Ascending aorta (tissue), 2 donors: ENCODE data around the gene DNMT1. TPM values are rescaled to one million over a fixed set of nuclear protein-coding genes. Genes with fewer than 3 reads are reported as not detected.

ENCODE experiments used
- DNase-seq, 2 donors: peaks; one replicate each; pipeline ENCODE4 v3.0.0-alpha.2; 2019; ENCODE audit warnings: low spot score in 2 of 2
- H3K27ac ChIP-seq, 2 donors: fragments of 200-600 bp; sonication (generic); one replicate each; pipeline ENCODE4 v1.5.1; 2016 to 2017; ENCODE audit warnings: mild to moderate bottlenecking in 1 of 2
- H3K27me3 ChIP-seq: fragments of 200-600 bp; sonication (generic); one replicate; pipeline ENCODE4 v1.5.1; 2017
- H3K36me3 ChIP-seq, 2 donors: fragments of 200-600 bp; sonication (generic); one replicate each; pipeline ENCODE4 v1.5.1; 2016
- H3K4me1 ChIP-seq, 2 donors: fragments of 200-600 bp; sonication (generic); one replicate each; pipeline ENCODE4 v1.5.1; 2016 to 2017; ENCODE audit warnings: mild to moderate bottlenecking in 1 of 2
- H3K4me3 ChIP-seq, 2 donors: fragments of 200-600 bp; sonication (generic); one replicate each; pipeline ENCODE4 v1.5.1; 2016 to 2017; ENCODE audit warnings: mild to moderate bottlenecking in 1 of 2
- H3K9me3 ChIP-seq, 2 donors: fragments of 200-600 bp; sonication (generic); one replicate each; pipeline ENCODE4 v1.5.1; 2016
- CTCF ChIP-seq, 3 experiments: fragments of 200-600 bp in 2 of 3; fragments of 450-650 bp in 1 of 3; sonication (generic) in 2 of 3; IDR thresholded peaks; one replicate each; pipeline ENCODE4 v1.5.1; 2016 to 2019; ENCODE audit warnings: antibody characterized with exemption in 3 of 3, mild to moderate bottlenecking in 1 of 3, moderate library complexity in 1 of 3
- intact Hi-C: fragments of 100-400 bp; cut with DNase I; formaldehyde crosslinking; loops from one replicate; pipeline ENCODE4 v1.15.1; 2023
- total RNA-seq: library from RNA; depleted of rRNA; stranded (reverse); fragments of >200 nt; gene quantifications from one replicate; pipeline ENCODE4 v1.1.0, GENCODE V29; 2016

Gene DNMT1
- total RNA-seq, 1 donor from 2014 or later = 54.0 TPM

- H3K4me1 ChIP-seq = peaks cover 4 to 8% of the 10 kb centered on the region in 2 donors
- peaks cover 10 to 38% of the 10 kb centered on the region in 2 donors for H3K36me3 ChIP-seq
- H3K9me3 ChIP-seq = no peaks in the 10 kb centered on the region
- H3K4me3 ChIP-seq = no peak overlapping the region
- TF ChIP-seq CTCF (IDR thresholded peaks at IDR 0.05) = no peak
- intact Hi-C loops = no loop called here
- DNase-seq = no peak
- no peak overlapping the region for H3K27ac ChIP-seq
- H3K27me3 ChIP-seq = no peaks in the 10 kb centered on the region
Observed at GRCh38 chr19:10092648-10093294, 102.0 kb downstream of the DNMT1 start.

GRCh38 chr19:10091895-10092641, 102.7 kb downstream of the DNMT1 start:
- Histone ChIP-seq H3K9me3 (no peaks in the 10 kb centered on the region), H3K4me3 (no peak overlapping the region), H3K27me3 (no peaks in the 10 kb centered on the region), H3K36me3 (peaks cover 10 to 38% of the 10 kb centered on the region in 2 donors), H3K4me1 (peaks cover 4 to 8% of the 10 kb centered on the region in 2 donors), H3K27ac (no peak overlapping the region)
- no peak for TF ChIP-seq CTCF (IDR thresholded peaks at IDR 0.05)
- no peak for DNase-seq
- intact Hi-C loops = no loop called here

- intact Hi-C loops = no loop called here
- H3K27ac ChIP-seq = no peak overlapping the region
- TF ChIP-seq CTCF (IDR thresholded peaks at IDR 0.05) = no peak
- no peaks in the 10 kb centered on the region for H3K9me3 ChIP-seq
- H3K36me3 ChIP-seq = peaks cover 10 to 38% of the 10 kb centered on the region in 2 donors
- H3K27me3 ChIP-seq = no peaks in the 10 kb centered on the region
- DNase-seq = no peak
- no peak overlapping the region for H3K4me3 ChIP-seq
- H3K4me1 ChIP-seq = peaks cover under 1 to 3% of the 10 kb centered on the region in 2 donors
Observed at GRCh38 chr19:10091370-10091687, 103.4 kb downstream of the DNMT1 start.

GRCh38 chr19:10089801-10090375, 104.9 kb downstream of the DNMT1 start:
- H3K36me3 ChIP-seq = peaks cover 10 to 38% of the 10 kb centered on the region in 2 donors
- TF ChIP-seq CTCF (IDR thresholded peaks at IDR 0.05) = no peak
- H3K4me3 ChIP-seq = no peak overlapping the region
- no peaks in the 10 kb centered on the region for H3K4me1 ChIP-seq
- intact Hi-C loops = no loop called here
- DNase-seq = no peak
- H3K9me3 ChIP-seq = no peaks in the 10 kb centered on the region
- H3K27me3 ChIP-seq = no peaks in the 10 kb centered on the region
- no peak overlapping the region for H3K27ac ChIP-seq

GRCh38 chr19:10088949-10089554, 105.7 kb downstream of the DNMT1 start:
- H3K9me3 ChIP-seq = no peaks in the 10 kb centered on the region
- no peak for DNase-seq
- no peak for TF ChIP-seq CTCF (IDR thresholded peaks at IDR 0.05)
- H3K27ac ChIP-seq = no peak overlapping the region
- H3K36me3 ChIP-seq = peaks cover 10 to 38% of the 10 kb centered on the region in 2 donors
- no peaks in the 10 kb centered on the region for H3K4me1 ChIP-seq
- no peaks in the 10 kb centered on the region for H3K27me3 ChIP-seq
- intact Hi-C loops = no loop called here
- H3K4me3 ChIP-seq = no peak overlapping the region
